Suprapubic skin (tissue), 4 donors: ENCODE results near the gene FA2H.

Experiments used
- EP300 ChIP-seq: sonication (generic); formaldehyde crosslinking; IDR thresholded peaks from one replicate; pipeline ENCODE4 v1.6.1; 2017; ENCODE audit warnings: antibody characterized with exemption
- POLR2A ChIP-seq, 2 donors: fragments of 450-650 bp; IDR thresholded peaks; one replicate each; pipeline ENCODE4 v1.6.1; 2017; ENCODE audit warnings: antibody characterized with exemption in 2 of 2, mild to moderate bottlenecking in 2 of 2, moderate library complexity in 2 of 2
- POLR2AphosphoS5 ChIP-seq, 3 donors: sonication (generic); formaldehyde crosslinking; IDR thresholded peaks; one replicate each; pipeline ENCODE4 v1.6.1; 2017; ENCODE audit warnings: antibody characterized with exemption in 3 of 3
- TF ChIP-seq, protein P1 (sequence below), 2 donors: fragments of 200-600 bp in 1 of 2; fragments of 450-650 bp in 1 of 2; sonication (generic) in 1 of 2; IDR thresholded peaks; one replicate each; pipeline ENCODE4 v1.5.1; 2016 to 2019; ENCODE audit warnings: antibody characterized with exemption in 2 of 2, mild to moderate bottlenecking in 1 of 2, moderate library complexity in 1 of 2

DNA sequence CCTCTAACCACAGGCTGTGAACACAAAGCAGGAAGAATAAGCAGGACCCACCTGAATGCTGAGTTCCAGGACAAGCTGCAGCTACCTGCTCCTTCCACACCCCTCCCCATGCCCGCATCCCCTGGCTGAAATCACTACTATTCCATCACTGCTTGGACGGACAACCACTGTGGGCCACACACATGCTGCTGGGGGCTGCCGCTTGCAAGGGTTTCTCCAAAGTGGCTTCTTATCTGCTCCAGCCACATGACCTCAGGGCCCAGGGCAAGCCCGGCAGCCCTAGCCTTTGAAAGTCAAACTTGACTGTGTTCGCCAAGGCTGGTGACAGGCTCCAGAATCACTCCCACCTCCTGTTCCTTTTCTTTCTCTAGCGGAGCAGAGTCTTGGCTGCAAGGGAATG, 18.4 kb downstream of the FA2H start:
- no peak for TF ChIP-seq POLR2A (IDR thresholded peaks at IDR 0.05)
- TF ChIP-seq, protein P1, sequence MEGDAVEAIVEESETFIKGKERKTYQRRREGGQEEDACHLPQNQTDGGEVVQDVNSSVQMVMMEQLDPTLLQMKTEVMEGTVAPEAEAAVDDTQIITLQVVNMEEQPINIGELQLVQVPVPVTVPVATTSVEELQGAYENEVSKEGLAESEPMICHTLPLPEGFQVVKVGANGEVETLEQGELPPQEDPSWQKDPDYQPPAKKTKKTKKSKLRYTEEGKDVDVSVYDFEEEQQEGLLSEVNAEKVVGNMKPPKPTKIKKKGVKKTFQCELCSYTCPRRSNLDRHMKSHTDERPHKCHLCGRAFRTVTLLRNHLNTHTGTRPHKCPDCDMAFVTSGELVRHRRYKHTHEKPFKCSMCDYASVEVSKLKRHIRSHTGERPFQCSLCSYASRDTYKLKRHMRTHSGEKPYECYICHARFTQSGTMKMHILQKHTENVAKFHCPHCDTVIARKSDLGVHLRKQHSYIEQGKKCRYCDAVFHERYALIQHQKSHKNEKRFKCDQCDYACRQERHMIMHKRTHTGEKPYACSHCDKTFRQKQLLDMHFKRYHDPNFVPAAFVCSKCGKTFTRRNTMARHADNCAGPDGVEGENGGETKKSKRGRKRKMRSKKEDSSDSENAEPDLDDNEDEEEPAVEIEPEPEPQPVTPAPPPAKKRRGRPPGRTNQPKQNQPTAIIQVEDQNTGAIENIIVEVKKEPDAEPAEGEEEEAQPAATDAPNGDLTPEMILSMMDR (IDR thresholded peaks at IDR 0.05) = no peak
- no peak for TF ChIP-seq POLR2AphosphoS5 (IDR thresholded peaks at IDR 0.05)
- TF ChIP-seq EP300 = no peak
